HepG2 (cell line): ENCODE data around the gene RABGAP1L. TPM values are rescaled to one million over a fixed set of nuclear protein-coding genes. Genes with fewer than 3 reads are reported as not detected.

ENCODE experiments used
- ATAC-seq: fragments of 200-7000 bp; cut with Tn5 transposase; 3 replicates; pipeline ENCODE4 v1.9.1; 2020; ENCODE audit warnings: mild to moderate bottlenecking, moderate library complexity
- BruUV-seq: library from RNA; stranded (reverse); fragments of 400-500 nt; replicated peaks from 2 replicates; lab custom pipeline; 2021; lab: Mats Ljungman, UMichigan
- CTCF ChIA-PET: fragments of 300-600 bp; formaldehyde crosslinking; extraction: SDS; loops from one replicate; lab custom pipeline; 2021; ENCODE audit warnings: low total read pairs, inconsistent platforms, low intra/inter-chr PET ratio; lab: Yijun Ruan, JAX
- POLR2A ChIA-PET: fragments of 350-600 bp; sonication (Branson Sonifier 250); formaldehyde crosslinking; loops from one replicate; lab custom pipeline; 2020; ENCODE audit warnings: antibody characterized with exemption, inconsistent platforms; lab: Yijun Ruan, JAX
- DNase-seq: peaks from one replicate; pipeline ENCODE4 v3.0.0-alpha.2; 2015; ENCODE audit warnings: low spot score
- FAIRE-seq: peaks from 3 replicates; lab custom pipeline; 2011; peaks lifted over from hg19 to GRCh38; lab: Jason Lieb, UNC
- H2AFZ ChIP-seq: one replicate; pipeline ENCODE4 v1.6.1; 2011; ENCODE audit warnings: low read length, inconsistent platforms
- H3K27ac ChIP-seq: fragments of 300-600 bp; 3 replicates; pipeline ENCODE4 v1.8.0; 2011; ENCODE audit warnings: mixed run types, mild to moderate bottlenecking, mixed read lengths, low read length, inconsistent platforms; ENCODE audit not compliant: insufficient read depth; ENCODE audit errors: extremely low read length
- H3K27me3 ChIP-seq, 2 experiments: fragments of 200-600 bp in 1 of 2; 2 replicates in 1 of 2; 3 replicates in 1 of 2; pipeline versions ENCODE4 v1.6.0 to v1.8.0; 2011; ENCODE audit warnings: low read length in 2 of 2, mild to moderate bottlenecking in 2 of 2, moderate library complexity in 2 of 2, inconsistent platforms in 1 of 2; ENCODE audit not compliant: insufficient read depth in 2 of 2, control insufficient read depth in 1 of 2
- H3K36me3 ChIP-seq, 2 experiments: fragments of 200-600 bp in 1 of 2; replicated peaks in 1 of 2; 2 replicates in 1 of 2; 3 replicates in 1 of 2; pipeline versions ENCODE4 v1.5.1 to v1.8.0; 2011; ENCODE audit warnings: low read length in 2 of 2, inconsistent platforms in 1 of 2; ENCODE audit not compliant: insufficient read depth in 2 of 2, control insufficient read depth in 1 of 2
- H3K4me1 ChIP-seq: 2 replicates; pipeline ENCODE4 v1.5.1; 2012; ENCODE audit warnings: low read length, inconsistent platforms; ENCODE audit not compliant: insufficient read depth
- H3K4me2 ChIP-seq: 2 replicates; pipeline ENCODE4 v1.6.0; 2011; ENCODE audit warnings: low read depth, low read length, inconsistent platforms
- H3K4me3 ChIP-seq, 3 experiments: fragments of 200-600 bp in 1 of 3; sonication (generic), shearing (Covaris generic) in 1 of 3; replicated peaks in 1 of 3; 2 replicates each; pipeline ENCODE4 v1.5.1; 2011 to 2016; ENCODE audit warnings: low read length in 3 of 3, inconsistent platforms in 2 of 3, low read depth in 2 of 3, mild to moderate bottlenecking in 2 of 3, control low read depth in 1 of 3, mixed read lengths in 1 of 3; ENCODE audit not compliant: insufficient read depth in 1 of 3
- H3K79me2 ChIP-seq: one replicate; pipeline ENCODE4 v1.6.1; 2011; ENCODE audit warnings: low read length, inconsistent platforms; ENCODE audit not compliant: insufficient read depth
- H3K9ac ChIP-seq: 2 replicates; pipeline ENCODE4 v1.6.0; 2011; ENCODE audit warnings: mild to moderate bottlenecking, low read depth, low read length, inconsistent platforms; ENCODE audit not compliant: insufficient read depth
- H3K9me3 ChIP-seq: 2 replicates; pipeline ENCODE4 v1.5.1; 2012; ENCODE audit warnings: mild to moderate bottlenecking, low read length
- H4K20me1 ChIP-seq: 2 replicates; pipeline ENCODE4 v1.6.0; 2011; ENCODE audit warnings: inconsistent platforms, mild to moderate bottlenecking, low read length, moderate library complexity; ENCODE audit not compliant: insufficient read depth
- ARID2 ChIP-seq: sonication (generic); formaldehyde crosslinking; IDR thresholded peaks from 2 replicates; pipeline ENCODE4 v1.8.1; 2022; ENCODE audit warnings: mild to moderate bottlenecking, missing genetic modification reagents, borderline replicate concordance
- ATAD3A ChIP-seq: sonication (generic); formaldehyde crosslinking; IDR thresholded peaks from 2 replicates; pipeline ENCODE4 v1.4.0; 2020; ENCODE audit warnings: missing genetic modification reagents
- ATM ChIP-seq: fragments of 450-650 bp; IDR thresholded peaks from 2 replicates; pipeline ENCODE4 v1.7.1; 2017; ENCODE audit warnings: mild to moderate bottlenecking, borderline replicate concordance
- FOXK1 ChIP-seq: sonication (generic); formaldehyde crosslinking; IDR thresholded peaks from 2 replicates; pipeline ENCODE4 v1.4.0; 2020; ENCODE audit warnings: low read depth, missing genetic modification reagents, borderline replicate concordance
- HMG20A ChIP-seq: IDR thresholded peaks from 2 replicates; pipeline ENCODE4 v1.6.1; 2016; ENCODE audit warnings: borderline replicate concordance
- HNRNPK ChIP-seq: fragments of 200-400 bp; formaldehyde crosslinking; IDR thresholded peaks from 2 replicates; pipeline ENCODE4 v1.6.1; 2018; ENCODE audit warnings: low read length, low read depth, moderate library complexity, mild to moderate bottlenecking; ENCODE audit not compliant: poor library complexity, severe bottlenecking
- KAT2B ChIP-seq: fragments of 150-350 bp; IDR thresholded peaks from 2 replicates; pipeline ENCODE4 v1.6.1; 2014; ENCODE audit warnings: low read depth, low read length, borderline replicate concordance
- MED8 ChIP-seq: sonication (generic); formaldehyde crosslinking; IDR thresholded peaks from 2 replicates; pipeline ENCODE4 v1.8.1; 2023; ENCODE audit warnings: mild to moderate bottlenecking, missing genetic modification reagents; ENCODE audit not compliant: insufficient replicate concordance
- NFRKB ChIP-seq: fragments of 450-650 bp; IDR thresholded peaks from 2 replicates; pipeline ENCODE4 v1.6.1; 2017
- PITX1 ChIP-seq: sonication (generic); formaldehyde crosslinking; IDR thresholded peaks from 2 replicates; pipeline ENCODE4 v1.5.1; 2020; ENCODE audit warnings: mild to moderate bottlenecking, missing genetic modification reagents
- SMARCC2 ChIP-seq: fragments of 450-650 bp; IDR thresholded peaks from 2 replicates; pipeline ENCODE4 v1.6.1; 2017; ENCODE audit warnings: antibody characterized with exemption, mild to moderate bottlenecking
- TBX2 ChIP-seq: sonication (generic); formaldehyde crosslinking; IDR thresholded peaks from 2 replicates; pipeline ENCODE4 v1.5.0; 2020; ENCODE audit warnings: missing genetic modification reagents, mild to moderate bottlenecking, borderline replicate concordance
- ZC3H4 ChIP-seq: sonication (generic); formaldehyde crosslinking; IDR thresholded peaks from 2 replicates; pipeline ENCODE4 v1.4.0; 2020; ENCODE audit warnings: missing genetic modification reagents, borderline replicate concordance
- ZNF10 ChIP-seq: sonication (generic); formaldehyde crosslinking; IDR thresholded peaks from 2 replicates; pipeline ENCODE4 v1.4.0; 2020; ENCODE audit warnings: mild to moderate bottlenecking, low read depth, missing genetic modification reagents, borderline replicate concordance
- ZNF253 ChIP-seq: sonication (generic); formaldehyde crosslinking; IDR thresholded peaks from 2 replicates; pipeline ENCODE4 v1.8.0; 2022; ENCODE audit warnings: mild to moderate bottlenecking, missing genetic modification reagents, borderline replicate concordance
- ZNF567 ChIP-seq: sonication (generic); formaldehyde crosslinking; IDR thresholded peaks from 2 replicates; pipeline ENCODE4 v1.8.1; 2023; ENCODE audit warnings: mild to moderate bottlenecking, missing genetic modification reagents, borderline replicate concordance
- WGBS: methylation state at CpG from one replicate; pipeline ENCODE4 v1.1.6; 2017; ENCODE audit warnings: low lambda C conversion rate; 5-methylcytosine and 5-hydroxymethylcytosine counted together
- in situ Hi-C: cut with HindIII; loops from 2 replicates; pipeline ENCODE4 v1.10.0; 2017; ENCODE audit warnings: low pct_unique_long_range_greater_than_20kb; ENCODE audit not compliant: extremely low pct_ligation_motif_present
- intact Hi-C: fragments of 100-400 bp; cut with micrococcal nuclease; formaldehyde crosslinking; loops from one replicate; pipeline ENCODE4 v1.10.0; 2022; ENCODE audit not compliant: unreplicated experiment
- polyA plus RNA-seq, 8 experiments: library from polyadenylated mRNA; depleted of rRNA in 3 of 8; stranded (reverse) in 7 of 8; unstranded in 1 of 8; fragments of >200 nt; fragmentation: Illumina TruSeq in 4 of 8; extraction: Trizol in 4 of 8; gene quantifications; 2 replicates each; pipeline versions ENCODE4 v1.2.1 to v1.2.3, GENCODE V29; 2011 to 2016; ENCODE audit warnings: low read depth in 4 of 8, missing spikeins in 1 of 8, mixed read lengths in 1 of 8; ENCODE audit not compliant: insufficient read depth in 1 of 8
- total RNA-seq, 5 experiments: library from RNA; depleted of rRNA; stranded (reverse); fragments of >200 nt; fragmentation: Illumina TruSeq; extraction: Trizol; gene quantifications; 2 replicates each; pipeline ENCODE4 v1.2.3, GENCODE V29; 2016; ENCODE audit warnings: low read depth in 1 of 5
- TF ChIP-seq, protein P1 (sequence below): sonication (generic); formaldehyde crosslinking; IDR thresholded peaks from 2 replicates; pipeline ENCODE4 v1.5.1; 2020; ENCODE audit warnings: mild to moderate bottlenecking, missing genetic modification reagents, moderate library complexity
- TF ChIP-seq, protein P2 (sequence below): sonication (generic); formaldehyde crosslinking; IDR thresholded peaks from 2 replicates; pipeline ENCODE4 v1.4.0; 2020; ENCODE audit warnings: mild to moderate bottlenecking, low read depth, missing genetic modification reagents

RABGAP1L gene
- total and polyA plus RNA-seq, 2 of the 13 experiments (the other 11 are each of a cell fraction or from before 2014, with no cell fraction given) = 7.9 to 22.6 TPM

DNA sequence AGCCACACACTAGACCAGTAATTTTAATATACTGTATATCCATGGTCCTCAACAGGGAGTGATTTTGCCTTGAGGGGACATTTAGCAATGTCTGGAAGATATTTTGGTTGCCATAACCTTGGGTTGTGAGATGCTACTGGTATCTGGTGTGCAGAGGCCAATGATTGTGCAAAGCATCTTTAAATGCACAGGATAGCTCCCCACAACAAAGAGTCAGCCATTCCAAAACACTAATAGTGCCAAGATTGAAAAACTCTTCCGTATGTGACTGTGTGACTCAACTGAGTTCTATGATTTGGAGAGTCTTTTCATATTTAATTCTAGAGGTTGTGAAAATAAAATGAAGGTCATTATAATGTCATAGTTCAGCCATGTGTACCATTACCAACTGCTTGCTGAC lies 699.0 kb downstream of the RABGAP1L start (continued):
- TF ChIP-seq PITX1 (CRISPR knock-in tag) (no peak), ZC3H4 (no peak), KAT2B (no peak), SMARCC2 (no peak), NFRKB (no peak)

DNA sequence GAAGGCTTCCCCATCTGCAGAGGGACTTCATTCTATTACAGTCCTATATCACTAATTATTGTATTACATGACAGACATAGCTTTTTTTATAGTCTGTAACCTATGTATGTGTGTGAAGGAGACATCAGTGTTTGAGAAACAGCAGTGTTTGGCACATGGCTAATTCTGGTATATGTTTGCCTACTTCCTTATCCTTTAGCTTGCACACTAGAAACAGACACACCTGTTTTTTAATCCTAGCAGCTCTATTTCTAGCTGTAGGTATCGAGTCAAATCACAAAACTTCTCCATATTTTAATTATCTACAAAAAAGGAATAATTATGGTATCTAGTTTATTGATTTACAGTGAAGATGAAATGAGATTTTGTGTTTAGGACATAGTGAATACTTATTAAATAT lies 711.0 kb downstream of the RABGAP1L start:
- no peak for DNase-seq
- FAIRE-seq = no peak
- CTCF ChIA-PET = no interaction called here
- H3K9ac ChIP-seq = no peak overlapping the region
- H2AFZ ChIP-seq = no peak overlapping the region
- in situ Hi-C loops (no loop called here), intact Hi-C loops (no loop called here)
- 0 out of 2 replicates have a peak, but pooled peaks cover 5% of the 10 kb centered on the region for H3K4me1 ChIP-seq
- ATAC-seq = no peak
- TF ChIP-seq, protein P1, sequence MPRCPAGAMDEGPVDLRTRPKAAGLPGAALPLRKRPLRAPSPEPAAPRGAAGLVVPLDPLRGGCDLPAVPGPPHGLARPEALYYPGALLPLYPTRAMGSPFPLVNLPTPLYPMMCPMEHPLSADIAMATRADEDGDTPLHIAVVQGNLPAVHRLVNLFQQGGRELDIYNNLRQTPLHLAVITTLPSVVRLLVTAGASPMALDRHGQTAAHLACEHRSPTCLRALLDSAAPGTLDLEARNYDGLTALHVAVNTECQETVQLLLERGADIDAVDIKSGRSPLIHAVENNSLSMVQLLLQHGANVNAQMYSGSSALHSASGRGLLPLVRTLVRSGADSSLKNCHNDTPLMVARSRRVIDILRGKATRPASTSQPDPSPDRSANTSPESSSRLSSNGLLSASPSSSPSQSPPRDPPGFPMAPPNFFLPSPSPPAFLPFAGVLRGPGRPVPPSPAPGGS (CRISPR knock-in tag) = no peak
- TF ChIP-seq ARID2 (CRISPR knock-in tag) (no peak), FOXK1 (CRISPR knock-in tag) (no peak), ZNF567 (CRISPR knock-in tag) (no peak), ATM (no peak), ATAD3A (CRISPR knock-in tag) (no peak), HMG20A (CRISPR knock-in tag) (no peak), MED8 (CRISPR knock-in tag) (no peak), TBX2 (CRISPR knock-in tag) (no peak), ZNF10 (CRISPR knock-in tag) (no peak), ZNF253 (CRISPR knock-in tag) (no peak), HNRNPK (no peak)
- TF ChIP-seq, protein P2, sequence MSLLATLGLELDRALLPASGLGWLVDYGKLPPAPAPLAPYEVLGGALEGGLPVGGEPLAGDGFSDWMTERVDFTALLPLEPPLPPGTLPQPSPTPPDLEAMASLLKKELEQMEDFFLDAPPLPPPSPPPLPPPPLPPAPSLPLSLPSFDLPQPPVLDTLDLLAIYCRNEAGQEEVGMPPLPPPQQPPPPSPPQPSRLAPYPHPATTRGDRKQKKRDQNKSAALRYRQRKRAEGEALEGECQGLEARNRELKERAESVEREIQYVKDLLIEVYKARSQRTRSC = no peak
- WGBS = 98% methylated on average over 1 of the region's 1 CpG
- no peaks in the 10 kb centered on the region for H3K79me2 ChIP-seq
- no TSS peak for BruUV-seq
- H3K27me3 ChIP-seq = no peaks in the 10 kb centered on the region
- no peaks in the 10 kb centered on the region for H3K36me3 ChIP-seq
- POLR2A ChIA-PET = no interaction called here
- no peak overlapping the region for H3K27ac ChIP-seq
- H4K20me1 ChIP-seq = no peaks in the 10 kb centered on the region
- H3K4me2 ChIP-seq = no peak overlapping the region
- no peak overlapping the region for H3K4me3 ChIP-seq
- H3K9me3 ChIP-seq = no peaks in the 10 kb centered on the region
